Body of pancreas (tissue), 4 donors: Measurements from ENCODE around the gene ZNF219.
A peak's percentile ranks its signal among the peaks of the same experiment; 100 is the strongest.

Source experiments
- CTCF ChIP-seq, 7 experiments: fragments of 450-650 bp in 4 of 7; fragments of 200-600 bp in 3 of 7; sonication (generic) in 3 of 7; IDR thresholded peaks; one replicate each; pipeline ENCODE4 v1.5.1; 2016 to 2019; ENCODE audit warnings: antibody characterized with exemption in 7 of 7
- POLR2A ChIP-seq, 3 donors: fragments of 450-650 bp; IDR thresholded peaks; one replicate each; pipeline ENCODE4 v1.6.1; 2016; ENCODE audit warnings: antibody characterized with exemption in 3 of 3, mild to moderate bottlenecking in 2 of 3

- TF ChIP-seq CTCF (IDR thresholded peaks at IDR 0.05), result peak; percentile 71 to 97 (median 93)
- TF ChIP-seq POLR2A (IDR thresholded peaks at IDR 0.05), result peak; percentile 85 to 95 (median 95)
Observed at GRCh38 chr14:21103710-21104447, 5.4 kb upstream of the ZNF219 start.
